Skeletal muscle satellite cell (primary cell): Measurements from ENCODE around the gene NGB.

Source experiments
- H3K27me3 ChIP-seq: 2 replicates; pipeline ENCODE4 v1.7.0; 2013; ENCODE audit warnings: low read length; ENCODE audit not compliant: control insufficient read depth, insufficient read depth
- H3K36me3 ChIP-seq: 2 replicates; pipeline ENCODE4 v1.7.0; 2013; ENCODE audit warnings: mild to moderate bottlenecking, control low read depth, low read length; ENCODE audit not compliant: insufficient read depth
- H3K4me1 ChIP-seq: 2 replicates; pipeline ENCODE4 v1.7.0; 2013; ENCODE audit warnings: low read length; ENCODE audit not compliant: control insufficient read depth, insufficient read depth
- H3K4me2 ChIP-seq: 2 replicates; pipeline ENCODE4 v1.7.0; 2013; ENCODE audit warnings: mild to moderate bottlenecking, low read length
- H3K4me3 ChIP-seq: 2 replicates; pipeline ENCODE4 v1.7.0; 2013; ENCODE audit warnings: low read length
- H3K9ac ChIP-seq: 2 replicates; pipeline ENCODE4 v1.7.0; 2013; ENCODE audit warnings: mild to moderate bottlenecking, low read depth, low read length, moderate library complexity
- H3K9me3 ChIP-seq: replicated peaks from 2 replicates; pipeline ENCODE4 v1.7.0; 2013; ENCODE audit warnings: mild to moderate bottlenecking, control low read depth, low read length

The NGB gene

DNA sequence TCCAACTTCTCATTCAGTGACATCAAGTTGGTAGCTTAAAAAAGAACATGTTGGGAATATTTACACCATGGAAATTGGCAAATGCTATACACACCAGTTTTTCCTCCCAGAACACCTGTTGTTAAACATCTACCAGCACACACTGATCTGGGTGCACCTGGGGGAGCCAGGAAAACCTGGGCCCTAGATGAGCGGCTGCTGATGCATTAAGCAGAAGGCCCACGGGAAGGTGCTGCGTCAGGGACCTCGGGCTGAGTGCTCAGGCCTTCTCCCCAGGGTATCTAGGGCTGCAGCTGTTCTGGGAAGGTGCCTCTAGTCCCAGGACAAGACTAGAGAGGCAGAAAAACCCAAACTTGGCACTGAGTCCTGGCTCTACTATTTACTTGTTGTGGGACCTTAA is 2.8 kb upstream of the NGB start:
- Histone ChIP-seq H3K27me3 (peaks cover 27% of the 10 kb centered on the region), H3K9ac (no peak overlapping the region), H3K36me3 (peaks cover 3% of the 10 kb centered on the region), H3K4me3 (no peak overlapping the region), H3K9me3 (no peaks in the 10 kb centered on the region), H3K4me1 (no peaks in the 10 kb centered on the region), H3K4me2 (no peak overlapping the region)

DNA sequence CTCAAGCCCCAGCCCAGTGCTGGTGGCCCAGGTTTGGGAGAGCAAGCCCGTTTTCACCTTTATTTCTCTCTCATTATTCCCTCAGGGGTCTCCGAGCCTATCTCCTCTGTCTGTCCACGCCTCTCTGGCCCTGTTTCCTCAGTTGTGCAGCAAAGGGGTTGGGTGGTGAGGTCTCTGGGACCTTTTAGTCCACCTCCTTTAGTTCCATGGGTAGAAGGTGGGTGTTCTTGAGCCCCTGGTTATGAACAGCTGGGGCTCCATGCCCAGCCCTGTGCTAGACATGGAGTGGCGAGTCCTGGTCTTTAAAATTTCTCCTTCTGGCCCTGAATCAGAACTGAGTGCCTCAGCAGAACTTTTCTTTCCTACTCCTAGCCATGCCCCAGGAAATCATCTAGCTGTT is 1.3 kb upstream of the NGB start:
- Histone ChIP-seq H3K9me3 (no peaks in the 10 kb centered on the region), H3K36me3 (no peaks in the 10 kb centered on the region), H3K4me1 (no peaks in the 10 kb centered on the region), H3K4me2 (no peak overlapping the region), H3K9ac (no peak overlapping the region), H3K4me3 (no peak overlapping the region), H3K27me3 (peaks cover 38% of the 10 kb centered on the region)

DNA sequence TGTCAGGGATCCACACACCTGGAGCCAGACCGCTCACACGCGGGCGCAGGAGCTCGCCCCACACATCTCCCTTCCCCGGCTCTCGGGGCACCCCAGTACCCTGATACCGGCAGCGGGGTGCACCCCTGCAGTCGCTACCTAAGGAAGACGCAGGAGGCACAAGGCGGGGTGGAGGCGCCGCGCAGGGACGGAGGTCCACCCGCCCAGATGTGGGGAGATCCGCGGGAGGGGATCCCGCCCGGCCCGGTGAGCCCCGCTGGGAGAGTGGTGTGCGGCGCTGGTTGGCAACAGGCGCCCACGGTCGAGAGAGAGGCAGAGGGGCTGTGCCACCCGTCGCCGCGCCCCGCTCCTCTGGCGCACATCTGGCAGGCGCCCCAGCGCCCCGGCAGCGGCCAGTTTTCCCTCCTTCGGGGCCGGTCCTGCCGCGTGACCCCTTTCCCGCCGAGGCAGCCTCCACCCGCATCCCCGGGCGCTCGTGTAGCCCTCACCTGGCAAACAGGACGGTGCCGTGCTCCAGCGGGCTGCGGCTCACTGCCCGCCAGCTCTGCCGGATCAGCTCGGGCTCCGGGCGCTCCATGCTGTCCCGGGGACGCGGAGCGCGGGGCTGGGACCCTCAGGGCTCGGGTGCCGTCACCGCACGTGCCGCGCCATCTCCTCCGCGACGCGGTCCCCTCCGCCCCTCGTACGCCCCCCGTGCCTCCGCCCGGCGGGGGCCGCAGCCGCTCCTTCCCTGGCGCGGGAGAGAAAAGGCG is 469 bp downstream of the NGB start:
- Histone ChIP-seq H3K4me1 (no peaks in the 10 kb centered on the region), H3K27me3 (peaks cover 52% of the 10 kb centered on the region), H3K4me3 (no peak overlapping the region)

DNA sequence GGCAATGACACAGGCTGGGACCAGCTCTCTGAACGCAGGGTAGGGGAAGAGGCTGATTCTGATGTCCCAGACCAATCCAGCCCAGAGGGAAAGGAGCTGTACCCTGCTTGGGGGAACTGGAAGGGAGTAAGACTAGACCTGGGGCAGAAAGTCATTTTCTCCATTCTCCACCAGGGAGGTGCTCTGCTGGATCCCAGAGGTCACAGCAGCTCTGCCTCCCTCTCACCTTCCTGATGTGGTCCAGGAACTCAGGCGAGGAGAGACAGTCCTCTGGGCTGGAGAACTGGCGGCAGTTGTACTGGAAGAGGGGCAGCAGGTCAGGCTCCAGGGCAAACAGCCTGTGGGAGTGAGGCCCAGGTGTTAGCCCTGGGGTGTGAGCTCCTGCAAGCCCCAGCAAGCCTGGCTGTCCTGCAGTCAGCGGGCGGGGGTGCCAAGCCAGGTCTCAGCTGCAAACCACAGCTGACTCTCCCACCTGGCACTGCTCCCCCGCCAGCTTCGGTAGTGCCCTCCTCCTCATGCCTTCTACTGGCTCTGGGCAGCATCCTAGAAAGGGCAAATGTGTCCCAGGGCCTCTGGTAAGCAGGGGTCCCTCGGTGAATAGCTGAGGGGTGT is 1.9 kb downstream of the NGB start:
- Histone ChIP-seq H3K4me3 (no peak overlapping the region), H3K9me3 (no peaks in the 10 kb centered on the region)

More for the DNA sequence above, 469 bp downstream of the NGB start:
- H3K36me3 ChIP-seq: no peaks in the 10 kb centered on the region
- no peak overlapping the region for H3K9ac ChIP-seq
- H3K9me3 ChIP-seq: no peaks in the 10 kb centered on the region
- H3K4me2 ChIP-seq: no peak overlapping the region

DNA sequence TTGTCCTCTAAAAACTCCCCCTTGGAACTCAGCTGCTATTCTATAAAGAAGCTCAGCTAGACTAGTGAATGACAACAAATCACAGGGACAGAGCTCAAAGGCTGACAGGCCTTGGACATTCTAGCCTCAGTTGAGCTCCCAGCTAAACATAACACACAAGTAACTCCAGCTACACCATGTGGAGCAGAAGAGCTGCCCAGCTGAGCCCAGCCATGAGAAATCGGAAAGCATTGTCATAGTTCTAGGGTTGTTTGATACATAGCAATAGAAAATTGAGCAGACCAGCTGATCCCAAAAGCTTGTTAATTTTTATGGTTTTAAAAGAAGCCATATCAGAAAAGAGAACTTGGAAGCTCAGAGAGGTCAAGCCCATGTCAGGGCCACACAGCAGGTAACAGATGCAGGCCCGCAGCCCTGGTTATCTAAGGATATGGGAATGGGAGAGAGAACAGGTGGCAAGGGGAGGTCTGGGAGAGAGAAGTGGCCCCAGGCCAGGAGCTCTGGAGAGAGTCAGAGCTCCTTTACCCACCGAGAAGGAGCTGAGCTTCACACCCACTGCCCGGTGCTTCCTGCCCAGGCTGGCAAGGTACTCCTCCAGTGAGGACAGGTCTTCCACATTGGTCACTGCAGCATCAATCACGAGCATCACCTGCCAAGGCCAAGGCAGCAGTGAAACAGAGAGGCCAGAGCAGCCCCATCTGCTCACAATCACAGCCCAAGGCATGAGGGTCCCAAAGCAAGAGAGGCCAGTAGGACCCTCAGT is 2.9 kb downstream of the NGB start:
- peaks cover 71% of the 10 kb centered on the region for H3K27me3 ChIP-seq
- H3K9me3 ChIP-seq: no peaks in the 10 kb centered on the region
- H3K4me3 ChIP-seq: no peak overlapping the region
- no peak overlapping the region for H3K4me2 ChIP-seq
- no peaks in the 10 kb centered on the region for H3K4me1 ChIP-seq
- H3K9ac ChIP-seq: no peak overlapping the region
- H3K36me3 ChIP-seq: no peaks in the 10 kb centered on the region

More for the DNA sequence above, 1.9 kb downstream of the NGB start:
- peaks cover 61% of the 10 kb centered on the region for H3K27me3 ChIP-seq
- H3K4me1 ChIP-seq: no peaks in the 10 kb centered on the region
- no peak overlapping the region for H3K9ac ChIP-seq
- H3K36me3 ChIP-seq: no peaks in the 10 kb centered on the region
- H3K4me2 ChIP-seq: no peak overlapping the region

DNA sequence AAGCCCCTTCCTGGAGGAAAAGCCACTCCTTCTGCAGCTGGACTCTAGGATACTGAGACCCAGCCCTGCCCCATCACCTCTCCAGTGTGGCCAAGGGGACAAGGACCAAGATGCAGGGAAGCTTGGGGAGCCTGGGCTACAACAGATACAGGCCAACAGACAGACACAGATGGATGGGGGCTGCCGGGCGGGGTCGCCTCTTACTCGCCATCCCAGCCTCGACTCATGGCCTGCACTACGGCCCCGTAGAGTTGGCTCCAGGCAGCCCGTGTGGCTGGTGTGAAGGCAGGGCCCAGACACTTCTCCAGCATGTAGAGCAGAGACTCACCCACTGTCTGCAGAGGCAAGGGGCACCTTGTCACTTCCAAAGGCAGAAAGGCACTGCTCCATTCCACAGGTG is 4.7 kb downstream of the NGB start:
- H3K9ac ChIP-seq: no peak overlapping the region
- peaks cover 76% of the 10 kb centered on the region for H3K27me3 ChIP-seq

DNA sequence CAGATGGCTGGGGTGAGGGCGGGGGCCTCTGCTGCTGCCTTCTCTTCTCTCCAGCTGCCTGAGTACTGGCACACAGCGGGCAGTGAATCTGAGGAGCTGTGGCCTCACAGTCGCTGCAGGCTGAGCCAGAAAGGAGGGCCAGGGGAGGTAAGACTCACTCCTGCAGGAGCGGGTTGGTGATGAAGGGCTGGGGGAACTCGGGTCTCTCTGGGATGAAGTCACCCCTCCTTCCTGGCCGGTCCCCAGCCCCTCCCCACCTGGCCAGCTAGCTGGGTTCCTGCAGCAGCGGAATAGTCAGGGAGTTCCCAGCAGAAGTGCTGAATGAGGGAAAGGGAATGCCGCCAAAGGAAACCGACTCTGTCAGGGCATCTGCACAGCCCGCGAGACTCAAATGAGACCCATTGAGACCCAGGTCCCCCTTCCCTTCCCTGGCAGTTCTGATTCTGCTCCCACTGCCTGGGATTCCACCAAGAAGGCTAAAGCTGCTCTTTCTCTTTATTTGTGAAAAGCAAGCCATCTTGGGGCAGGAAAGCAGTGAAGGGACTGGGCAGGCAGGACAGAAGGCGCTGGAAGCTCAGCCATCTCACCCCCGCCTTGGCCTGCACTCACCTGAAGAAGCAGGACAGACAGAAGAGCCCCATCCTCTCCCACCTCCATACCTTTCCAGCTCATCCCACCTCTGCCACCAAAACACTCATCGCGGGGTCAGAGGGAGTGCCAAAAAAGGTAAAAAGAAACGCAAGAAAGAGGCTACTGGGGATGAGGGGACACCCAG is 5.3 kb downstream of the NGB start:
- no peak overlapping the region for H3K9ac ChIP-seq
- no peak overlapping the region for H3K4me2 ChIP-seq
- H3K36me3 ChIP-seq: no peaks in the 10 kb centered on the region
- peaks cover 71% of the 10 kb centered on the region for H3K27me3 ChIP-seq
- no peaks in the 10 kb centered on the region for H3K4me1 ChIP-seq
- H3K9me3 ChIP-seq: no peaks in the 10 kb centered on the region
- H3K4me3 ChIP-seq: no peak overlapping the region

More for the DNA sequence above, 4.7 kb downstream of the NGB start:
- Histone ChIP-seq H3K4me3 (no peak overlapping the region), H3K4me2 (no peak overlapping the region), H3K36me3 (no peaks in the 10 kb centered on the region), H3K9me3 (no peaks in the 10 kb centered on the region), H3K4me1 (no peaks in the 10 kb centered on the region)

DNA sequence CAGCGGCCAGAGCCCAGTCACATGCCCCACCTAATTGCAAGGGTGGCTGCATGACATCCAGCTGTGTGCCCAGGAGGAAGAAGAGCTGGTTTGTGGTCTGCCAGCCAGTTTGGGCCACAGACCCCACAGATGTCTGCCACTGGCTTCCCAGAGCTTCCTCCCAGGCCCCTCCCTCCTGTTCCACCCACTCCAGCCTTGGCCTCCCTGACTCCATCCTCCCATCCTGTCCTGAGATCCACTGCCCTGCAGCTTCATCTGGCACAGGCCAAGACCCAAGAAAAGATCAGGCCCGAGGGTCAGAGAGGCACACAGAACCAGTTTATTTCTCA is 5.9 kb downstream of the NGB start:
- H3K9me3 ChIP-seq: no peaks in the 10 kb centered on the region
- peaks cover 65% of the 10 kb centered on the region for H3K27me3 ChIP-seq

DNA sequence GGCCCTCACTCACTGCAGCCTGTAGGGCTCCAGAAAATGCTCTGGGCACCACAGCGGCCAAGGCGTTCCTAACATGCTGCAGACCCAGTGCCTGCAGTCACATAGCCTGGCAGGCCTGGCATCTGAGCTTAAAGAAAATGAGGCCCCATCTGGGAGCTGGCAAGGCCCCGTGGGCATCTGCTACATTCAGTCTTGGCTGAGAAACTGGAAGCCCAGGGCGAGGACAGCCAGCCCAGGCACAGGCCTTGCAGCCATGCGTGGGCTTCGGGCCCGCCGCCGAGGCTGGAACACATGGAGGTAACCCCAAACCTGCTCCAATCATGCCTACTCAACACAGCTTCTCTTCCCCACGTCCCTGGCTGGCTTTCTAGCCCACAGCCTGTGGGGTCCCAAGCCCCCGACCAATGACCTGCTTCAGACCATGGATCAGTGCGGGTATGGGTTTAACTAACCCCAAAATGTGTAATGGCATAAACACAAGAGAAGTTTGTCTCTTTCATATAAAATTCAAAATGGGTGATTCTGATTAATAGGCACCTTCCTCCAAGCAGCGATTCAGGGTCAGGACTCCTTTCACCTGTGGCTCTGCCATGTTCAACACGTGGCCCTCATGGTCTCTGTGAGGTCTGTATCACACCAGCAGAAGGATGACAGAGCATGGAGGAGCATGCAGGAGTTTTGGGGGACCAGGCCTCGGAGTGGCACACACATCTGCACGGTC is 6.4 kb downstream of the NGB start:
- Histone ChIP-seq H3K9ac (no peak overlapping the region), H3K4me1 (no peaks in the 10 kb centered on the region)

More for the DNA sequence above, 5.9 kb downstream of the NGB start:
- Histone ChIP-seq H3K9ac (no peak overlapping the region), H3K36me3 (no peaks in the 10 kb centered on the region), H3K4me1 (no peaks in the 10 kb centered on the region), H3K4me2 (no peak overlapping the region), H3K4me3 (no peak overlapping the region)

DNA sequence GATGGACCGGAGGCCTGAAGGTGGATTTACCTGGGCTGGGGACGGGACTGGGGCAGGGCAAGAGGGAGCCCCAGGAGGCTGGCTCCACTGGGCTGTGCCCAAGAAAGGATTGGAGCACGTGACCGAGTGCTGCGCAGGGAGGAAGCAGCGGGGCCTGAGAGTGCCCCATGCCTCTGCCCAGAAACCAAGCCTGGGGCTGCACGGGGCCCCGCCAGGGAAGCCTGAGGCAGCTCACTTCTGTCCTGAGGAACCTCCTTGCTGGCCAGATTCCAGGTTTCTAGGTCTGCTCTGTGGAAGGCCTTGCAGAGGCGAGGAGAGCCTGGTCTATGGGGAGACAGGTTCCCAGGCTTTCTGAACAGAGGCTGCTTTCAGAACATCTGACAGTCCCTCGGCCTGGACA is 10.4 kb downstream of the NGB start:
- no peaks in the 10 kb centered on the region for H3K9me3 ChIP-seq
- no peak overlapping the region for H3K9ac ChIP-seq
- peaks cover 39% of the 10 kb centered on the region for H3K27me3 ChIP-seq
- no peaks in the 10 kb centered on the region for H3K36me3 ChIP-seq
- no peaks in the 10 kb centered on the region for H3K4me1 ChIP-seq
- H3K4me2 ChIP-seq: no peak overlapping the region
- H3K4me3 ChIP-seq: no peak overlapping the region

More for the DNA sequence above, 6.4 kb downstream of the NGB start:
- Histone ChIP-seq H3K36me3 (no peaks in the 10 kb centered on the region), H3K9me3 (no peaks in the 10 kb centered on the region), H3K27me3 (peaks cover 60% of the 10 kb centered on the region), H3K4me3 (no peak overlapping the region), H3K4me2 (no peak overlapping the region)

DNA sequence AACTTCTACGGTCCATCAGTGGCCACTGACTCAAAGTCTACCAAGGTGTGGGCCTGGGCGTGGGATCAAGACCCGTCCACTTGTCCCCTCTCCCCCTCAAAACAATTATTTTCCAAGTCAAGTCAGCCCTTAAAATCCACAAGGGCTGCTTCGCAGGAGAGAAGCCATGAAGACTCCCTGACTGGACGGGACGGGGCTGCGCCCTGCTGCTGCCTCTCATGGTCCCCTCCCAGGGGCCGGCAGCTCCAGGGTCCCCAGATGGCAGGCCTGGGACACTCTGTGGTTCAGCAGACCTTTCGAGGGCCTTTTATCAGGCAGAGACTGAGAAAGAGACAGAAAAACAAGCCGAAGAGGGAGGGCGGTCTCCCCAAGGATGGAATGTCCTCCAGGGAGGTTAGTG is 10.8 kb downstream of the NGB start:
- Histone ChIP-seq H3K9me3 (no peaks in the 10 kb centered on the region), H3K4me2 (no peak overlapping the region), H3K9ac (no peak overlapping the region), H3K27me3 (peaks cover 43% of the 10 kb centered on the region), H3K36me3 (no peaks in the 10 kb centered on the region), H3K4me1 (no peaks in the 10 kb centered on the region), H3K4me3 (no peak overlapping the region)
